HL-60 (cell line): ENCODE data around the gene OCEL1.

Source experiments
- GABPA ChIP-seq: IDR thresholded peaks from 2 replicates; pipeline ENCODE4 v1.6.1; 2012; ENCODE audit warnings: low read depth
- POLR2AphosphoS5 ChIP-seq: IDR thresholded peaks from 2 replicates; pipeline ENCODE4 v1.6.1; 2012; ENCODE audit warnings: low read depth
- SPI1 ChIP-seq: IDR thresholded peaks from 2 replicates; pipeline ENCODE4 v1.6.1; 2012; ENCODE audit warnings: low read depth, mild to moderate bottlenecking, borderline replicate concordance
- TF ChIP-seq, protein P1 (sequence below): IDR thresholded peaks from one replicate; pipeline ENCODE4 v1.5.1; 2011; ENCODE audit warnings: low read length, control low read depth, inconsistent platforms; ENCODE audit not compliant: insufficient read depth
- TF ChIP-seq, protein P2 (sequence below): IDR thresholded peaks from 2 replicates; pipeline ENCODE4 v1.6.1; 2012; ENCODE audit warnings: low read depth; ENCODE audit not compliant: insufficient replicate concordance

GRCh38 chr19:17195106-17195505 is 30.9 kb upstream of the OCEL1 start:
- TF ChIP-seq, protein P1, sequence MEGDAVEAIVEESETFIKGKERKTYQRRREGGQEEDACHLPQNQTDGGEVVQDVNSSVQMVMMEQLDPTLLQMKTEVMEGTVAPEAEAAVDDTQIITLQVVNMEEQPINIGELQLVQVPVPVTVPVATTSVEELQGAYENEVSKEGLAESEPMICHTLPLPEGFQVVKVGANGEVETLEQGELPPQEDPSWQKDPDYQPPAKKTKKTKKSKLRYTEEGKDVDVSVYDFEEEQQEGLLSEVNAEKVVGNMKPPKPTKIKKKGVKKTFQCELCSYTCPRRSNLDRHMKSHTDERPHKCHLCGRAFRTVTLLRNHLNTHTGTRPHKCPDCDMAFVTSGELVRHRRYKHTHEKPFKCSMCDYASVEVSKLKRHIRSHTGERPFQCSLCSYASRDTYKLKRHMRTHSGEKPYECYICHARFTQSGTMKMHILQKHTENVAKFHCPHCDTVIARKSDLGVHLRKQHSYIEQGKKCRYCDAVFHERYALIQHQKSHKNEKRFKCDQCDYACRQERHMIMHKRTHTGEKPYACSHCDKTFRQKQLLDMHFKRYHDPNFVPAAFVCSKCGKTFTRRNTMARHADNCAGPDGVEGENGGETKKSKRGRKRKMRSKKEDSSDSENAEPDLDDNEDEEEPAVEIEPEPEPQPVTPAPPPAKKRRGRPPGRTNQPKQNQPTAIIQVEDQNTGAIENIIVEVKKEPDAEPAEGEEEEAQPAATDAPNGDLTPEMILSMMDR, result no peak
- TF ChIP-seq GABPA (no peak), POLR2AphosphoS5 (no peak), SPI1 (no peak)
- TF ChIP-seq, protein P2, sequence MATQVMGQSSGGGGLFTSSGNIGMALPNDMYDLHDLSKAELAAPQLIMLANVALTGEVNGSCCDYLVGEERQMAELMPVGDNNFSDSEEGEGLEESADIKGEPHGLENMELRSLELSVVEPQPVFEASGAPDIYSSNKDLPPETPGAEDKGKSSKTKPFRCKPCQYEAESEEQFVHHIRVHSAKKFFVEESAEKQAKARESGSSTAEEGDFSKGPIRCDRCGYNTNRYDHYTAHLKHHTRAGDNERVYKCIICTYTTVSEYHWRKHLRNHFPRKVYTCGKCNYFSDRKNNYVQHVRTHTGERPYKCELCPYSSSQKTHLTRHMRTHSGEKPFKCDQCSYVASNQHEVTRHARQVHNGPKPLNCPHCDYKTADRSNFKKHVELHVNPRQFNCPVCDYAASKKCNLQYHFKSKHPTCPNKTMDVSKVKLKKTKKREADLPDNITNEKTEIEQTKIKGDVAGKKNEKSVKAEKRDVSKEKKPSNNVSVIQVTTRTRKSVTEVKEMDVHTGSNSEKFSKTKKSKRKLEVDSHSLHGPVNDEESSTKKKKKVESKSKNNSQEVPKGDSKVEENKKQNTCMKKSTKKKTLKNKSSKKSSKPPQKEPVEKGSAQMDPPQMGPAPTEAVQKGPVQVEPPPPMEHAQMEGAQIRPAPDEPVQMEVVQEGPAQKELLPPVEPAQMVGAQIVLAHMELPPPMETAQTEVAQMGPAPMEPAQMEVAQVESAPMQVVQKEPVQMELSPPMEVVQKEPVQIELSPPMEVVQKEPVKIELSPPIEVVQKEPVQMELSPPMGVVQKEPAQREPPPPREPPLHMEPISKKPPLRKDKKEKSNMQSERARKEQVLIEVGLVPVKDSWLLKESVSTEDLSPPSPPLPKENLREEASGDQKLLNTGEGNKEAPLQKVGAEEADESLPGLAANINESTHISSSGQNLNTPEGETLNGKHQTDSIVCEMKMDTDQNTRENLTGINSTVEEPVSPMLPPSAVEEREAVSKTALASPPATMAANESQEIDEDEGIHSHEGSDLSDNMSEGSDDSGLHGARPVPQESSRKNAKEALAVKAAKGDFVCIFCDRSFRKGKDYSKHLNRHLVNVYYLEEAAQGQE, result no peak
